ENCODE data around the gene PRPF6.

Gene PRPF6

GRCh38 chr20:63964412-63964811, 16.5 kb upstream of the PRPF6 start:
- Histone ChIP-seq H3K9me3 (ENCODE audit: control insufficient read depth, low read length) (no peaks in the 10 kb centered on the region), H2BK5ac (ENCODE audit: low read depth, low read length, poor library complexity, severe bottlenecking) (no peak overlapping the region), H2AFZ (ENCODE audit: low read depth, low read length) (no peak overlapping the region), H3K18ac (ENCODE audit: low read depth in 1 of 2, low read length in 2 of 2) (no peak overlapping the region), H3K27me3 (ENCODE audit: control insufficient read depth in 1 of 2, insufficient read depth in 1 of 2, low read length in 2 of 2) (no peaks in the 10 kb centered on the region), H3K79me1 (replicated peaks; ENCODE audit: low read length, poor library complexity, severe bottlenecking) (peaks cover 32% of the 10 kb centered on the region), H3K4me2 (ENCODE audit: low read length, poor library complexity, severe bottlenecking) (no peak overlapping the region), H4K8ac (ENCODE audit: low read length) (no peak overlapping the region), H3K14ac (ENCODE audit: low read length in 2 of 2) (no peak overlapping the region), H3K4ac (ENCODE audit: low read depth in 1 of 2, low read length in 2 of 2) (no peak overlapping the region), H2BK120ac (ENCODE audit: low read depth, low read length) (no peak overlapping the region), H3K4me3 (ENCODE audit: insufficient read depth in 1 of 2, low read depth in 1 of 2, low read length in 2 of 2) (no peak overlapping the region), H3K27ac (ENCODE audit: low read length, poor library complexity, severe bottlenecking) (no peak overlapping the region), H3K9ac (ENCODE audit: low read length) (no peak overlapping the region), H4K91ac (ENCODE audit: low read length) (no peak overlapping the region), H3K36me3 (ENCODE audit: control insufficient read depth in 1 of 2, insufficient read depth in 2 of 2, low read depth in 1 of 2, low read length in 2 of 2) (peaks cover 59 to 83% of the 10 kb centered on the region in 2 experiments), H3K4me1 (ENCODE audit: control insufficient read depth, insufficient read depth, low read depth, low read length) (peaks cover 14% of the 10 kb centered on the region), H2BK12ac (ENCODE audit: low read length in 2 of 2) (no peak overlapping the region), H2BK15ac (ENCODE audit: low read depth, poor library complexity, severe bottlenecking) (no peak overlapping the region), H3K23ac (ENCODE audit: low read length in 2 of 2) (no peak overlapping the region), H2AK5ac (ENCODE audit: low read length, severe bottlenecking) (no peak overlapping the region)
- 97% methylated on average over 12 of the region's 16 CpGs for WGBS
- no peak for DNase-seq

GRCh38 chr20:63966172-63966943, 14.6 kb upstream of the PRPF6 start:
- peaks cover 30% of the 10 kb centered on the region for H3K79me1 ChIP-seq (replicated peaks; ENCODE audit: low read length, poor library complexity, severe bottlenecking)
- H3K4me3 ChIP-seq (ENCODE audit: insufficient read depth in 1 of 2, low read depth in 1 of 2, low read length in 2 of 2) = peak overlapping the region in 1 of 2 experiments; percentile 22
- H2BK120ac ChIP-seq (ENCODE audit: low read depth, low read length) = no peak overlapping the region
- no peak overlapping the region for H2BK12ac ChIP-seq (ENCODE audit: low read length in 2 of 2)
- H3K9ac ChIP-seq (ENCODE audit: low read length) = no peak overlapping the region
- H3K4me2 ChIP-seq (ENCODE audit: low read length, poor library complexity, severe bottlenecking) = no peak overlapping the region
- H3K14ac ChIP-seq (ENCODE audit: low read length in 2 of 2) = no peak overlapping the region
- H2AFZ ChIP-seq (ENCODE audit: low read depth, low read length) = no peak overlapping the region
- H2AK5ac ChIP-seq (ENCODE audit: low read length, severe bottlenecking) = no peak overlapping the region
- H4K91ac ChIP-seq (ENCODE audit: low read length) = no peak overlapping the region
- no peaks in the 10 kb centered on the region for H3K27me3 ChIP-seq (ENCODE audit: control insufficient read depth in 1 of 2, insufficient read depth in 1 of 2, low read length in 2 of 2)
- peaks cover 19% of the 10 kb centered on the region for H3K4me1 ChIP-seq (ENCODE audit: control insufficient read depth, insufficient read depth, low read depth, low read length)
- WGBS = 98% methylated on average over 26 of the region's 27 CpGs
- no peak overlapping the region for H2BK5ac ChIP-seq (ENCODE audit: low read depth, low read length, poor library complexity, severe bottlenecking)
- no peak overlapping the region for H4K8ac ChIP-seq (ENCODE audit: low read length)
- no peaks in the 10 kb centered on the region for H3K9me3 ChIP-seq (ENCODE audit: control insufficient read depth, low read length)
- no peak overlapping the region for H2BK15ac ChIP-seq (ENCODE audit: low read depth, poor library complexity, severe bottlenecking)
- no peak overlapping the region for H3K4ac ChIP-seq (ENCODE audit: low read depth in 1 of 2, low read length in 2 of 2)
- peaks cover 50 to 64% of the 10 kb centered on the region in 2 experiments for H3K36me3 ChIP-seq (ENCODE audit: control insufficient read depth in 1 of 2, insufficient read depth in 2 of 2, low read depth in 1 of 2, low read length in 2 of 2)
- H3K23ac ChIP-seq (ENCODE audit: low read length in 2 of 2) = no peak overlapping the region
- no peak overlapping the region for H3K27ac ChIP-seq (ENCODE audit: low read length, poor library complexity, severe bottlenecking)
- no peak overlapping the region for H3K18ac ChIP-seq (ENCODE audit: low read depth in 1 of 2, low read length in 2 of 2)
- no peak for DNase-seq

GRCh38 chr20:63966944-63967322, 14.0 kb upstream of the PRPF6 start:
- H2AK5ac ChIP-seq (ENCODE audit: low read length, severe bottlenecking) = no peak overlapping the region
- WGBS = 98% methylated on average over 13 of the region's 13 CpGs
- no peak overlapping the region for H4K8ac ChIP-seq (ENCODE audit: low read length)
- peaks cover 28% of the 10 kb centered on the region for H3K79me1 ChIP-seq (replicated peaks; ENCODE audit: low read length, poor library complexity, severe bottlenecking)
- H3K4me3 ChIP-seq (ENCODE audit: insufficient read depth in 1 of 2, low read depth in 1 of 2, low read length in 2 of 2) = no peak overlapping the region
- no peak overlapping the region for H3K27ac ChIP-seq (ENCODE audit: low read length, poor library complexity, severe bottlenecking)
- no peak overlapping the region for H3K14ac ChIP-seq (ENCODE audit: low read length in 2 of 2)
- no peaks in the 10 kb centered on the region for H3K9me3 ChIP-seq (ENCODE audit: control insufficient read depth, low read length)
- no peak overlapping the region for H3K9ac ChIP-seq (ENCODE audit: low read length)
- no peak overlapping the region for H2AFZ ChIP-seq (ENCODE audit: low read depth, low read length)
- no peak overlapping the region for H2BK5ac ChIP-seq (ENCODE audit: low read depth, low read length, poor library complexity, severe bottlenecking)
- no peaks in the 10 kb centered on the region for H3K27me3 ChIP-seq (ENCODE audit: control insufficient read depth in 1 of 2, insufficient read depth in 1 of 2, low read length in 2 of 2)
- no peak overlapping the region for H3K4ac ChIP-seq (ENCODE audit: low read depth in 1 of 2, low read length in 2 of 2)
- H3K4me1 ChIP-seq (ENCODE audit: control insufficient read depth, insufficient read depth, low read depth, low read length) = peaks cover 19% of the 10 kb centered on the region
- H3K18ac ChIP-seq (ENCODE audit: low read depth in 1 of 2, low read length in 2 of 2) = no peak overlapping the region
- H3K4me2 ChIP-seq (ENCODE audit: low read length, poor library complexity, severe bottlenecking) = no peak overlapping the region
- no peak overlapping the region for H2BK12ac ChIP-seq (ENCODE audit: low read length in 2 of 2)
- H2BK120ac ChIP-seq (ENCODE audit: low read depth, low read length) = no peak overlapping the region
- no peak for DNase-seq
- no peak overlapping the region for H3K23ac ChIP-seq (ENCODE audit: low read length in 2 of 2)
- H3K36me3 ChIP-seq (ENCODE audit: control insufficient read depth in 1 of 2, insufficient read depth in 2 of 2, low read depth in 1 of 2, low read length in 2 of 2) = peaks cover 44 to 58% of the 10 kb centered on the region in 2 experiments
- H2BK15ac ChIP-seq (ENCODE audit: low read depth, poor library complexity, severe bottlenecking) = no peak overlapping the region
- no peak overlapping the region for H4K91ac ChIP-seq (ENCODE audit: low read length)

- peaks cover 19% of the 10 kb centered on the region for H3K4me1 ChIP-seq (ENCODE audit: control insufficient read depth, insufficient read depth, low read depth, low read length)
- H2BK15ac ChIP-seq (ENCODE audit: low read depth, poor library complexity, severe bottlenecking) = no peak overlapping the region
- WGBS = 91% methylated on average over 28 of the region's 28 CpGs
- no peaks in the 10 kb centered on the region for H3K27me3 ChIP-seq (ENCODE audit: control insufficient read depth in 1 of 2, insufficient read depth in 1 of 2, low read length in 2 of 2)
- H2BK12ac ChIP-seq (ENCODE audit: low read length in 2 of 2) = no peak overlapping the region
- no peak overlapping the region for H3K18ac ChIP-seq (ENCODE audit: low read depth in 1 of 2, low read length in 2 of 2)
- no peak overlapping the region for H2AFZ ChIP-seq (ENCODE audit: low read depth, low read length)
- no peak overlapping the region for H3K4ac ChIP-seq (ENCODE audit: low read depth in 1 of 2, low read length in 2 of 2)
- no peak overlapping the region for H2AK5ac ChIP-seq (ENCODE audit: low read length, severe bottlenecking)
- no peak overlapping the region for H2BK5ac ChIP-seq (ENCODE audit: low read depth, low read length, poor library complexity, severe bottlenecking)
- no peak overlapping the region for H3K14ac ChIP-seq (ENCODE audit: low read length in 2 of 2)
- H3K23ac ChIP-seq (ENCODE audit: low read length in 2 of 2) = no peak overlapping the region
- H3K9me3 ChIP-seq (ENCODE audit: control insufficient read depth, low read length) = no peaks in the 10 kb centered on the region
- no peak overlapping the region for H4K91ac ChIP-seq (ENCODE audit: low read length)
- no peak for DNase-seq
- no peak overlapping the region for H3K4me2 ChIP-seq (ENCODE audit: low read length, poor library complexity, severe bottlenecking)
- peak overlapping the region in 1 of 2 experiments; percentile 23 for H3K4me3 ChIP-seq (ENCODE audit: insufficient read depth in 1 of 2, low read depth in 1 of 2, low read length in 2 of 2)
- H3K27ac ChIP-seq (ENCODE audit: low read length, poor library complexity, severe bottlenecking) = no peak overlapping the region
- H3K36me3 ChIP-seq (ENCODE audit: control insufficient read depth in 1 of 2, insufficient read depth in 2 of 2, low read depth in 1 of 2, low read length in 2 of 2) = peaks cover 38 to 52% of the 10 kb centered on the region in 2 experiments
- no peak overlapping the region for H2BK120ac ChIP-seq (ENCODE audit: low read depth, low read length)
- H3K9ac ChIP-seq (ENCODE audit: low read length) = no peak overlapping the region
- H4K8ac ChIP-seq (ENCODE audit: low read length) = no peak overlapping the region
- H3K79me1 ChIP-seq (replicated peaks; ENCODE audit: low read length, poor library complexity, severe bottlenecking) = peaks cover 27% of the 10 kb centered on the region
Observed at GRCh38 chr20:63967330-63968135, 13.4 kb upstream of the PRPF6 start.

All from mesenchymal stem cell (in vitro differentiated cells and primary cell).